Naive thymus-derived CD4-positive, alpha-beta T cell (primary cell): ENCODE results near the gene AP5B1. TPM values are rescaled to one million over a fixed set of nuclear protein-coding genes. Genes with fewer than 3 reads are reported as not detected.
A peak's percentile ranks its signal among the peaks of the same experiment; 100 is the strongest.

Experiments used
- ATAC-seq: fragments of 150-1000 bp; cut with Tn5 transposase; 2 replicates; pipeline ENCODE4 v1.10.0; 2021; ENCODE audit warnings: mild to moderate bottlenecking, moderate library complexity
- CTCF ChIA-PET: fragments of 350-600 bp; sonication (Branson Sonifier 250); formaldehyde crosslinking; loops from one replicate; lab custom pipeline; 2021; ENCODE audit warnings: antibody characterized with exemption; lab: Charles Lee
- POLR2A ChIA-PET: fragments of 350-600 bp; sonication (Branson Sonifier 250); formaldehyde crosslinking; loops from one replicate; lab custom pipeline; 2021; ENCODE audit warnings: antibody characterized with exemption, inconsistent platforms; lab: Charles Lee
- DNase-seq, 9 donors: peaks; one replicate each; pipeline versions ENCODE4 v3.0.0 to v3.0.0-alpha.2; 2020 to 2022; ENCODE audit warnings: mixed read lengths in 1 of 9
- H3K27ac ChIP-seq: one replicate; pipeline ENCODE4 v1.7.0; 2013; ENCODE audit warnings: mild to moderate bottlenecking, low read depth, low read length, moderate library complexity
- H3K27me3 ChIP-seq, 2 donors: one replicate each; pipeline ENCODE4 v1.7.0; 2013; ENCODE audit warnings: low read length in 2 of 2, mild to moderate bottlenecking in 2 of 2, moderate library complexity in 2 of 2; ENCODE audit not compliant: control insufficient read depth in 2 of 2, insufficient read depth in 2 of 2
- H3K36me3 ChIP-seq, 3 experiments: 1 replicate in 2 of 3; 2 replicates in 1 of 3; pipeline ENCODE4 v1.7.0; 2013; ENCODE audit warnings: low read length in 3 of 3, mild to moderate bottlenecking in 3 of 3, moderate library complexity in 1 of 3; ENCODE audit not compliant: insufficient read depth in 3 of 3, control insufficient read depth in 2 of 3
- H3K4me1 ChIP-seq, 2 donors: one replicate each; pipeline ENCODE4 v1.7.0; 2013; ENCODE audit warnings: low read length in 2 of 2, mild to moderate bottlenecking in 2 of 2, moderate library complexity in 1 of 2; ENCODE audit not compliant: control insufficient read depth in 2 of 2, insufficient read depth in 2 of 2
- H3K4me3 ChIP-seq: 2 replicates; pipeline ENCODE4 v1.7.0; 2013; ENCODE audit warnings: mild to moderate bottlenecking, low read length
- H3K9me3 ChIP-seq, 3 experiments: 1 replicate in 2 of 3; 2 replicates in 1 of 3; pipeline ENCODE4 v1.7.0; 2013; ENCODE audit warnings: low read length in 3 of 3; ENCODE audit not compliant: control insufficient read depth in 2 of 3
- H3K27ac Mint-ChIP-seq, 9 donors: one replicate each; pipeline ENCODE4 v1.8.0; 2020 to 2022; ENCODE audit warnings: mixed read lengths in 9 of 9, mild to moderate bottlenecking in 8 of 9, moderate library complexity in 5 of 9, inconsistent platforms in 2 of 9
- H3K27me3 Mint-ChIP-seq, 5 donors: one replicate each; pipeline ENCODE4 v1.8.0; 2021 to 2022; ENCODE audit warnings: mixed read lengths in 5 of 5, mild to moderate bottlenecking in 1 of 5
- H3K36me3 Mint-ChIP-seq, 5 donors: one replicate each; pipeline ENCODE4 v1.8.0; 2020 to 2022; ENCODE audit warnings: mixed read lengths in 5 of 5, mild to moderate bottlenecking in 3 of 5, inconsistent platforms in 1 of 5
- H3K4me1 Mint-ChIP-seq, 7 donors: one replicate each; pipeline ENCODE4 v1.8.0; 2020 to 2022; ENCODE audit warnings: mixed read lengths in 7 of 7, mild to moderate bottlenecking in 3 of 7, inconsistent platforms in 1 of 7
- H3K4me3 Mint-ChIP-seq, 10 donors: one replicate each; pipeline ENCODE4 v1.8.0; 2020 to 2022; ENCODE audit warnings: mild to moderate bottlenecking in 10 of 10, mixed read lengths in 10 of 10, moderate library complexity in 6 of 10, inconsistent platforms in 2 of 10
- H3K9me3 Mint-ChIP-seq, 11 donors: one replicate each; pipeline ENCODE4 v1.8.0; 2020 to 2022; ENCODE audit warnings: mixed read lengths in 11 of 11, mild to moderate bottlenecking in 4 of 11, inconsistent platforms in 1 of 11, moderate library complexity in 1 of 11
- intact Hi-C, 2 donors: fragments of 100-400 bp; cut with micrococcal nuclease; formaldehyde crosslinking; loops; one replicate each; pipeline ENCODE4 v1.15.1; 2023
- polyA plus RNA-seq, 2 donors: library from polyadenylated mRNA; unstranded; fragments of 300-500 nt; fragmentation: Illumina TruSeq; gene quantifications; one replicate each; pipeline ENCODE4 v1.2.3, GENCODE V29; 2021
- total RNA-seq, 6 experiments: library from RNA in 5 of 6; stranded (reverse) in 5 of 6; gene quantifications; 1 replicate in 5 of 6; 2 replicates in 1 of 6; pipeline ENCODE4 v1.2.3 and lab custom pipeline; 2021 to 2026

Gene AP5B1
- total and polyA plus RNA-seq, 7 experiments from 2014 or later: 8.8 to 31.0 (median 21.7) TPM

DNA sequence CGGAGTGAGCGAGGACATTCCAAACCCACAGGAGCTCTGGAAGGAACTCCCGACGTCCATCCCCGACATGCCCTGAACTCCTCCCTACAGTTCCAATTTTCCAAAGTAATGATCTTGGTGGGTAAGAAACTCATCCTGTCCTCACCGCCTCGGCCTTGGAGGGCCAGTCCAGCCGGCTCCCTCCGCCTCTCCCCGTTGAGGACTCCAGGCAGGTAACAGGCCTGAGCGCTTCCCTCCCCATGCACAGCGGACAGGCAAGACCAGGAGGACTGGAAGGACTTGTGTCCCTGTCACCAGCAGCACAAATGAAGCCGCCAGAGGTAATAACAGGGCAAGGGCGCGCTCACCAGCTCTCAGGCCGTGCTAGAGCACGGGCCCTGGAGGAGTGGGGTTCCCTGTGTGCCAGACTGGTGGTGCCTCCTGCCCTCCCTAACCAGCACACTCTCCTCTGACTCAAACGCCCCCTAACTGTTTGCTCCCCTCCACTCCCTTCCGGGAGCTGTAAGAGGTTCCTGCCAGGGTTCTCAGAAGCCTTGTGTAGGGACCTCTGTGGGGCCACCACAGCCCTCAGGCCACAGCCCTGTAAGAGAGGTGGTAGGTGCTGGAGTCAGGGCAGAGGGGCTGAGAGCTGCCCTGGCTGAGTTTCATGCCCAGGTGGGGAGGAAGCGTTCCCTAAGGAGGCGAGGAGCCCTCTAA lies 23.2 kb upstream of the AP5B1 start:
- DNase-seq: no peak
- H3K27ac ChIP-seq: no peak overlapping the region
- peaks cover 3 to 9% of the 10 kb centered on the region in 2 donors for H3K27me3 ChIP-seq
- no peak overlapping the region for H3K4me3 Mint-ChIP-seq
- H3K36me3 Mint-ChIP-seq: no peaks in the 10 kb centered on the region
- no peaks in the 10 kb centered on the region for H3K4me1 ChIP-seq
- no peaks in the 10 kb centered on the region for H3K9me3 ChIP-seq
- peaks cover 0 to 3% (median 0%) of the 10 kb centered on the region in 7 donors for H3K4me1 Mint-ChIP-seq
- no peaks in the 10 kb centered on the region for H3K36me3 ChIP-seq
- H3K9me3 Mint-ChIP-seq: peaks cover 0 to 2% (median 0%) of the 10 kb centered on the region in 11 donors
- no peak overlapping the region for H3K27ac Mint-ChIP-seq
- no peak for ATAC-seq
- intact Hi-C loops: no loop called here
- CTCF ChIA-PET: no interaction called here
- no peak overlapping the region for H3K4me3 ChIP-seq
- POLR2A ChIA-PET: interaction anchor here (1.0 to 1.1 kb wide), 2 partner anchors 24 to 34 kb away, joined by 4 read pairs; no protein-coding TSS in a partner anchor
- H3K27me3 Mint-ChIP-seq: peaks cover 11 to 43% (median 30%) of the 10 kb centered on the region in 5 donors

DNA sequence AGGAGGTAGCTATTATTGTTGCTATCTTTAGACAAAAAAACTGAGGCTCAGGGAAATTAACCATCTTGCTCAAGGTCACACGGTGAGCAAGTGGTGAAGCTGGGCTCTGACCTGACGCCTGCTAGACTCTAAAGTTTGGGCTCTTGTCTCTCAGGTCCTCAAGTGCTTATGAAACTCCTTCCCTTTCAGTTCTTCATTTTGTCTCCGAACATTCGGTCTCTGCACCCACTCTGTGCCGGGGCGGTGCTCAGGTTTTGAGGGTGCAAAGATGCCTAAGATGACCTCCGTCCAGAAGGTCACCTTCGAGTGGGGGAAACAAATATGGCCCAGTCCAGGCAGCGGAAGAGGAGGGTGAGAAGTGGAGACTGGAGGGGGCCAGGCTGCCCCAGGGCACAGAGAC lies 22.1 kb upstream of the AP5B1 start:
- no peak overlapping the region for H3K4me3 Mint-ChIP-seq
- H3K36me3 Mint-ChIP-seq: no peaks in the 10 kb centered on the region
- ChIA-PET POLR2A (no interaction called here), CTCF (interaction anchor here (0.6 kb wide), 2 partner anchors 12 to 534 kb away, joined by 3 read pairs; no protein-coding TSS in a partner anchor)
- H3K36me3 ChIP-seq: no peaks in the 10 kb centered on the region
- H3K4me1 ChIP-seq: no peaks in the 10 kb centered on the region
- no peak for ATAC-seq
- intact Hi-C loops: no loop called here
- H3K4me1 Mint-ChIP-seq: peaks cover 0 to 6% (median 0%) of the 10 kb centered on the region in 7 donors
- peaks cover 3 to 9% of the 10 kb centered on the region in 2 donors for H3K27me3 ChIP-seq
- H3K27ac Mint-ChIP-seq: no peak overlapping the region
- H3K9me3 Mint-ChIP-seq: peaks cover 0 to 2% (median 0%) of the 10 kb centered on the region in 11 donors
- H3K27me3 Mint-ChIP-seq: peaks cover 14 to 40% (median 37%) of the 10 kb centered on the region in 5 donors
- no peaks in the 10 kb centered on the region for H3K9me3 ChIP-seq
- H3K27ac ChIP-seq: no peak overlapping the region
- no peak overlapping the region for H3K4me3 ChIP-seq
- no peak for DNase-seq

DNA sequence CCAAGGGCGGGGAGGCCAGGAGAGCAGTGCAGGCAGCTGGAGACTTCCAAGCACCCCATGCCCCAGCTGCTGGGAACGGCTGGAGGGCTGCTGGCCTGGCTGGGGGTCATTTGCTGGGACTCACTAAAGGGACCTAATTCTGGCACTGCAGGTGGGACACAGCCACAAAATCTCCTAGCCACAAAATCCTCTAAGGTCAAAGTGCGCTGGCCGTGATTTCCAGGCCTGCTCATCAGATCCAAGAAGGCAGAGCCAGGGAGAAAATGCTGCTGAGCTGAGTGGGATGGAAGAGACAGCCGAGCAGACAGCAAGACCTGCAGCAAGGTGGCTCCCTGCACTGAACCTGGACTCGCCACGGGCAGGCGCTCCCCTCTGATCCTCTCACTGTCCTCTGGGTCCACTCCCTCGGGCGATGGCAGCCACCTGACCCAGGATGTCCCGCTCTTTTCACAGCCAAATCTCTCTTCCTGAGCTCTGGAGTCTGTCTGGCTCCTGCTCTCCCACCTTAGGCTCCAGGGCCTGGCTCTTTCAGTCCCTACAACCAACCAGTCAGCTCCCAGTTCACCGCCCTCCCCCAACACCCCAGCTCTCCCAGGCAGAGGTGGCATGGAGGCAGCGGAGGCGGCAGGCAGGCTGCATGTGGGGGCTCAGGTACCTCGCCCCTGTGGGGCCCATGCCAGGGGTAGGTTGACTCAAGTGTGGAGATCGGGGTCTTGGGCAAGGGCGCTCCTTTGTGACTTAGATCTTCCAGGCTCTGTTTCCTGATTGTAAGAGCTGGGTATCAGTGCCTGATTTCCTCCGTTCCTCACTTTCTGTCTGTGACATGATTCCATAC lies 20.6 kb upstream of the AP5B1 start:
- intact Hi-C loops: no loop called here
- Histone ChIP-seq H3K27me3 (peaks cover 3 to 9% of the 10 kb centered on the region in 2 donors), H3K36me3 (no peaks in the 10 kb centered on the region), H3K9me3 (no peaks in the 10 kb centered on the region), H3K27ac (no peak overlapping the region), H3K4me1 (no peaks in the 10 kb centered on the region), H3K4me3 (no peak overlapping the region)
- ATAC-seq: no peak
- Mint-ChIP-seq H3K4me1 (peaks cover 0 to 6% (median 0%) of the 10 kb centered on the region in 7 donors), H3K36me3 (no peaks in the 10 kb centered on the region), H3K4me3 (no peak overlapping the region), H3K27ac (no peak overlapping the region), H3K9me3 (peaks cover 0 to 2% (median 0%) of the 10 kb centered on the region in 11 donors), H3K27me3 (peaks cover 14 to 47% (median 34%) of the 10 kb centered on the region in 5 donors)
- POLR2A ChIA-PET: interaction anchor here (0.7 kb wide), 1 partner anchor 139 kb away, joined by 4 read pairs; no protein-coding TSS in a partner anchor
- CTCF ChIA-PET: no interaction called here
- no peak for DNase-seq

DNA sequence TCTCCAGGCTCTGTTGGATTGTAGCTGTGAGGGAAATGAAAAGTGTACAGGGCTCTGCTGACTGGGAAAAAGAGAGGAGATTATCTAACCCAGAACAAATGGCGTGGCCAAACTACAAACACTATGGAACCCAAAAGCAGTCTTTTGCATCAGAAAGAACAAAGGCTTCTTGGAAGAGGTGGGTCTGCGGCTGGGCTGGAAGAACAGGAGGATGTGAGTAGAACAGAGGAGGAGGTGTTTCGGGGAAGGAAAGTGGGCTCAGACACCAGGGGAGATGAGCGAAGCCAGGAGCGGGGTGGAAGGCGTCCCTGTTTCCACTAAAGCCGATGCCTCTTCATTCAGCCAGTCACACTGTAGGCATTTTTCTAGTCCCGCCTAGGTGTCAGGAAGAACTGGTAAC lies 18.1 kb upstream of the AP5B1 start:
- Mint-ChIP-seq H3K9me3 (no peaks in the 10 kb centered on the region), H3K27ac (peak overlapping the region in 1 of 9 donors; percentile 13), H3K4me1 (peaks cover 0 to 11% (median 0%) of the 10 kb centered on the region in 7 donors), H3K27me3 (peaks cover 14 to 48% (median 27%) of the 10 kb centered on the region in 5 donors), H3K36me3 (no peaks in the 10 kb centered on the region), H3K4me3 (peak overlapping the region in 1 of 10 donors; percentile 27)
- Histone ChIP-seq H3K4me1 (no peaks in the 10 kb centered on the region), H3K36me3 (no peaks in the 10 kb centered on the region), H3K27ac (no peak overlapping the region), H3K9me3 (no peaks in the 10 kb centered on the region), H3K4me3 (no peak overlapping the region), H3K27me3 (peaks cover 3 to 9% of the 10 kb centered on the region in 2 donors)
- ChIA-PET CTCF (interaction anchor here (0.6 to 0.9 kb wide), 2 partner anchors 11 to 26 kb away, joined by 3 read pairs; no protein-coding TSS in a partner anchor), POLR2A (no interaction called here)
- no peak for ATAC-seq
- DNase-seq: no peak
- intact Hi-C loops: no loop called here

DNA sequence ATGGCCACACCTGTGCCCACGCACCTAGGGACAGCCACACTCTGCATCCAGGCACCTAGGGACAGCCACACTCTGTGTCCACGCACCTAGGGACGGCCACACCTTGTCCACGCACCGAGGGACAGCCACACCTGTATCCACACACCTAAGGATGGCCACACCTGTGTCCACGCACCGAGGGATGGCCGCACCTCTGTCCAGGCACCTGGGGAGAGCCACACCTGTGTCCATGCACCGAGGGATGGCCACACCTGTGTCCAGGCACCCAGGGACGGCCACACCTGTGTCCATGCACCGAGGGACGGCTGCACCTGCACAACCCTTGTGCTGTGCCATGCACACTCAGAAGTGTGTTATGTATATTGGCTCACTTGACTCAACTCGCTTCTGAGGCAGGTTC lies 16.9 kb upstream of the AP5B1 start:
- no peak overlapping the region for H3K27ac Mint-ChIP-seq
- DNase-seq: no peak
- H3K4me3 ChIP-seq: no peak overlapping the region
- peaks cover 6 to 36% (median 18%) of the 10 kb centered on the region in 5 donors for H3K27me3 Mint-ChIP-seq
- H3K27ac ChIP-seq: no peak overlapping the region
- no peak overlapping the region for H3K4me3 Mint-ChIP-seq
- H3K27me3 ChIP-seq: peaks cover 0 to 3% of the 10 kb centered on the region in 2 donors
- ChIA-PET CTCF (interaction anchor here (0.6 to 1.0 kb wide), 3 partner anchors 9 to 34 kb away, joined by 3 to 4 read pairs (median 3); no protein-coding TSS in a partner anchor), POLR2A (no interaction called here)
- H3K36me3 Mint-ChIP-seq: no peaks in the 10 kb centered on the region
- peaks cover 0 to 11% (median 0%) of the 10 kb centered on the region in 7 donors for H3K4me1 Mint-ChIP-seq
- no peaks in the 10 kb centered on the region for H3K9me3 ChIP-seq
- intact Hi-C loops: no loop called here
- no peaks in the 10 kb centered on the region for H3K36me3 ChIP-seq
- H3K4me1 ChIP-seq: no peaks in the 10 kb centered on the region
- no peak for ATAC-seq
- no peaks in the 10 kb centered on the region for H3K9me3 Mint-ChIP-seq

DNA sequence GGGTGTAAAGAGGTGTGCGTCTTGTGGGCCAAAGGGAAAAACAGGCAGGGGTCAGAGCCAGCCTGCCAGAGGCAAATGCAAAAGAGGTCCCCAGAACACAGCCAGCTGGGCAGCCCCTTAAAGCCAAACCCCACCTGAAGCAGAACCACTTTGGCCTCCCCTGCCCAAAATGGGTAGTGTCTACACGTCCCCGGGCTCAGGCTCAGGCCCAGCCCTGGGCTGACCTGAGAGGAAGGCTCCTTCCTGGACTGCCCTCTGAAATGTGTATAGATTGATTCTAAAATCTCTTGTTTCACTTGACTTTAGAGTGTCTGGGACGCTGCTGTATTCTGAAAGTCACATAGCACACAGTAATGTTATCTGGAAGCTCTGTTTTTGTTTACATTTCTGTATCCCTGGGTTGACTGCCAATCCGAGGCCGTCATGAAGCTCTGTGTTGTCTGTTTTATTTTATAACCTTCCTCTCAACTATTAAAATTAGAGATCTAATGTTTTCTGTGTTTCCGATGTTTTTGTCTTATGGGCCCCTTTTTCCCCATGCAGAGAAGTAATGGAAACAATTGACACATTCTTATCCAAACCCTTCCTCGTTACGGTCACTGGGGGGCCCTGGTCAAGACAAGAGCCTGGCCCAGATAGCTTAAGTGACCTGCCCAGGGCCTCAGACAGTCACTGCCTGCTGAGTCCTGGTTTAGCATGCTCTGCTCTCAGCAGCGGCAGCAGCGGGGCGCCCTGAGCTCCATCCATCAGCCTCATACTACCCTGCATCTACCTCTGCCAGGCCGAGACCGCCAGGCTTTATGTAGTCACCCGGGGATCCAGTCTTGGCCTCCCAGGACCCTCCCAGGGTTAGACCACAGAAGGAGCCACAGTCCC lies 16.2 kb upstream of the AP5B1 start:
- intact Hi-C loops: no loop called here
- H3K4me1 ChIP-seq: no peaks in the 10 kb centered on the region
- Mint-ChIP-seq H3K27ac (no peak overlapping the region), H3K9me3 (no peaks in the 10 kb centered on the region), H3K36me3 (no peaks in the 10 kb centered on the region), H3K4me3 (no peak overlapping the region), H3K4me1 (peaks cover 0 to 14% (median 0%) of the 10 kb centered on the region in 7 donors), H3K27me3 (peaks cover 5 to 34% (median 16%) of the 10 kb centered on the region in 5 donors)
- no peak overlapping the region for H3K4me3 ChIP-seq
- H3K36me3 ChIP-seq: no peaks in the 10 kb centered on the region
- no peak for ATAC-seq
- ChIA-PET CTCF (interaction anchor here (0.6 to 1.0 kb wide), 2 partner anchors 14 to 116 kb away, joined by 3 read pairs; no protein-coding TSS in a partner anchor), POLR2A (no interaction called here)
- H3K27me3 ChIP-seq: peaks cover 0 to 3% of the 10 kb centered on the region in 2 donors
- no peak overlapping the region for H3K27ac ChIP-seq
- DNase-seq: no peak
- H3K9me3 ChIP-seq: no peaks in the 10 kb centered on the region
